HG02763 (cell line): Measurements from ENCODE around the gene LRRK1.
"Not testable (repeated sequence)": the region's sequence is repeated elsewhere in the genome, so short reads cannot be mapped to it uniquely, and the experiment has no call there.

Source experiments
- ATAC-seq: cut with Tn5 transposase; IDR thresholded peaks from one replicate; pipeline ENCODE4 v1.9.1; 2021; ENCODE audit warnings: mild to moderate bottlenecking, moderate library complexity; ENCODE audit not compliant: unreplicated experiment

Gene LRRK1

GRCh38 chr15:101088271-101088670, 169.1 kb downstream of the LRRK1 start:
- ATAC-seq = no peak

DNA sequence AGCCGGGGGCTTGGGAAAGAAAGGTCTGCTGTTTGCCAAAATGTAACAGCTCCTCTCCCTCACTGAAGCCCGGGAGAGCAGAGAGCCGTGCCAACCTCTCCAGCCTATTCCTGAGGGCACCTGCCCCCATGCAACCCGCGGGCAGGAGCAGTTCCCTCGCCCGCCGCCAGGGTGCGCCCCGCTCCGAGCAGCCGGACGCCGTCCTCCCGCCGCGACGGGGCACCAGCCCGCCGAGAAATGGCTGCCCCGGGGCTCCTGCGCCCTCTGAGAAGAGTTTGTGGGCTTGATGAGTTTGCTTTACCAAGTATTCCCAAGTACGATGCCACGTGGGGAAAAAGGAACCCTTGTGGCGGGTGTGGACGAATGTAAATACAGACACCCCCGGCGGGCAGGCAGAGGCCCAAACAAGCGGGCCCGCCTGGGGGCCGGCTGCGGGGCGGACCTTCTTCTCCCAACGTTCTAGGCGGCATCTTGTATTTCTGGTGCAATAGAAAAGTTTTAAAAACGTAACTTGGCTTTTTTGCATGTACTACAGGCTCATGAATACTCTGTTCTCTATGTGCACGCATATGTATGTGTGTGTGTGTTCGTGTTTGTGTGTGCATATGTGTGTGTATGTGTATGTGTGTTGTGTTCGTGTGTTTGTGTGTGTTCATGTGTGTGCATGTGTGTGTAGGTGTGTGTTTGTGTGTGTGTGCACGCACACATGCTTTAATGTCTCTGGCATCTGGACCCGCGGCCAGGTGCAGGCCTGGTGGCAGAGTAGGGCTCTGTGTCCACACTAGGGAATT, 169.8 kb downstream of the LRRK1 start:
- ATAC-seq = no peak

DNA sequence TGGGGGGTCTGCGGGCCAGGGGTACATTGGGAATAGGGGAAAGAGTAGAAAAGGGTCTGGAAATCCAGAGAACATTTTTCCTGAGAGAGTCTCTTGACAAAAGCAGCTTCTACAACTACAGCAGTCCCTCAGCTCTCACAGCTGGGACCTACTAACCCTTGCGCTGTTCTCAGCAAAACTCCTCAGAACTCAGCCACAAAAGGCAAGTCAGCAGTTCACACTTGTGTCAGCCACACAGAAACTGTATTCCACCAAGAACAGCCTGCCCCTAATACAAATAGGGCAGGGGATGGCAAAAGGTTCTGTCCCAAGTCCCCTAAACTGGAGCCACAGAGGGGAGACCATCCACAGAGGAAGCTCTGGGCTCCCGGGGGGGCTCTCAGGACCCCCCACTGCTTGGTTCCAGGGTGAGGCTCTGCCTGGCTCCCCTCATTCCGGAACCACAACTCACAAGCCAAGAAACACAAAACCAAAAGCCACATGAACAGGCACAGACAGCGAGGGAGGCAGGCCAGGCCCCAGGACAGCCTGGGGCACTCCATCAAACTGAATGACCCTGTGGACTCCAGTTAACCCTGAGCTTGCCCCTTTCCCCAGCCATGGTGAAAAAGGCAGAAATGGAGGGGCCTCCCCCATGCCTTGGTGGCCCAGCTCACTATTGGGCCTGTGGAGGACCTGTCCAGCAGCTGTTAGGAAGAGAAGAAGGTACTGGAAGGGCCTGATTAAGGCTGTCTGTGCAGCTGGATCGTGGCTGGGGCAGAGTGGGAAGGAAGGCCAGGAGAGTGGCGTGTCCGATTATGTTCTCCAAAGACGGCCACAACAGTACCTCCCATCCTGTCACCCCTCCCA, 170.6 kb downstream of the LRRK1 start:
- no peak for ATAC-seq

DNA sequence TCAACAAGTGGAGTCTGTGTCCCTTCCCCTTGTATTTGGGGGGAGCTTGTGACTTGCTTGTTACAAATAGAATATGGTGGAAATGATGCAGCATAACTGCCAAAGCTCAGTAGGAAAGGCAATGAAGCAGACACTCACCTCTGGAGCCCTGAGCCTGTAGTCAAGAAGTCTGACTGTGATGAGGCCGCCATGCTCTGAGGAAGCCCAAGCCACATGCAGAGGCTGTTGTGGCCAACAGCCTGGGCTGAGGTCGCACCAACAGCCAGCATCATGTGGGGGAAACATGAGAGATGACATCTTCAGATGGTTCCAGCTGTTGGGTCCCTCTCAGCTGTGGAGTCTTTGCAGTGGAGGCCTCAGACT, 171.3 kb downstream of the LRRK1 start:
- no peak for ATAC-seq

- no peak for ATAC-seq
Observed at GRCh38 chr15:101091080-101092017, 172.2 kb downstream of the LRRK1 start.

DNA sequence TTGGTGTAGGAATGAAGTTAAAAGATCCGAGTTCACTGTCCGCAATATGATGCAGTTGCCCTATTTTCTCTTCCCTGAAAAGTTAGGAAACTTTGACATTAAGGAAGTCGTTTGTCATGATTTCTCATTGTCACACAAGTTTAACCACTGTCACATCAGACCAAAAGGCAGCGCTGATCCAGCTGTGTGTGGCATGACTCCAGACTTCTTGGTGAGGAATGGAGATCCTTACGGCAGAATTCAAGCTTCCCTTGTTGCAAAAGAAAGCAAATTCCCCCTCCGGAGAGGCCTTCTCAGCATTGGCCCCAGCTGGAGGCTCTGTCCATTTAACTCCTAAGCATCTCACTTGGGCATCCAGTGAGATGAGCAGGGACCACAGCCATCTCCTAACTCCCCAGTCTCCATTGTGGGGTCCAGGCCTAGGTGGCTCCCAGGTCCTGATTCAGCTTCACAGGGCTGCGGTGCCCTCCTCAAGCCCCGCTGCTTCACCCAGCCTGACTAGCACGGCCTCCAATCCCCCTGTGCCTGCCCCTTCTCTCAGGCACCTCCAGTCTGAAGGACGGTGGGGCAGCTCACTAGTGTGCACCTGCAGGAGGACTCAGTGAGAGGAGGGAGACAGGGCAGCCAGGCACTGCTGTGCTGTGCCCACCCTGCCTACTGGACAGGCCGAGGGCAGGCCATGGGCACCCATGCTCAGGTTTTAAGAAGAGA, 173.2 kb downstream of the LRRK1 start:
- no peak for ATAC-seq

DNA sequence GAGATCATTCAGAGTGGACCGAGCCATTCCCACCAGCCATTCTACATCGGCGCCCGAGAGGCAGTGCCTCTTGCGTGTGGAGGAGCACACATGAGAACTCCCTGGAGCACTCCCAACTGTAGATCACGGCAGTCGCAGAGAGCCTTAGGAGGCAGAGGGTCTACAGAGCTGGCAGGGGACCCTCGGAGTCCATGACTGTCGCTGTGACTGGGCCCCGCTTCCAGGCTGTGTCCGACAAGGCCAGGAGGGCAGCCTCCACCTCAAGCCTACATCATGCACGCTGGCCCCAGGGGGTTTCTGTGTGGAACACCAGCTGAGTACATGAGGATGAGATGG, 173.7 kb downstream of the LRRK1 start:
- no peak for ATAC-seq

- ATAC-seq = no peak
Observed at GRCh38 chr15:101093958-101094357, 174.8 kb downstream of the LRRK1 start.

DNA sequence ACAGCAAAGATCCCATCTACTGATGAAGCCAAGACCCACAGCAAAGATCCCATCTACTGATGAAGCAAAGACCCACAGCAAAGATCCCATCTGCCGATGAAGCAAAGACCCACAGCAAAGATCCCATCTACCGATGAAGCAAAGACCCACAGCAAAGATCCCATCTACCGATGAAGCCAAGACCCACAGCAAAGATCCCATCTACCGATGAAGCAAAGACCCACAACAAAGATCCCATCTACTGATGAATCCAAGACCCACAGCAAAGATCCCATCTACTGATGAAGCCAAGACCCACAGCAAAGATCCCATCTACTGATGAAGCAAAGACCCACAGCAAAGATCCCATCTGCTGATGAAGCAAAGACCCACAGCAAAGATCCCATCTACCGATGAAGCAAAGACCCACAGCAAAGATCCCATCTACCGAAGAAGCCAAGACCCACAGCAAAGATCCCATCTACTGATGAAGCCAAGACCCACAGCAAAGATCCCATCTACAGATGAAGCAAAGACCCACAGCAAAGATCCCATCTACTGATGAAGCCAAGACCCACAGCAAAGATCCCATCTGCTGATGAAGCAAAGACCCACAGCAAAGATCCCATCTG, 176.7 kb downstream of the LRRK1 start:
- not testable (repeated sequence) for ATAC-seq

- ATAC-seq = no peak
Observed at GRCh38 chr15:101097111-101097510, 178.0 kb downstream of the LRRK1 start.

- ATAC-seq = no peak
Observed at GRCh38 chr15:101099183-101099582, 180.0 kb downstream of the LRRK1 start.

- ATAC-seq = no peak
Observed at GRCh38 chr15:101100118-101100517, 181.0 kb downstream of the LRRK1 start.

GRCh38 chr15:101100593-101101442, 181.7 kb downstream of the LRRK1 start:
- ATAC-seq = no peak

- no peak for ATAC-seq
Observed at GRCh38 chr15:101101676-101102075, 182.5 kb downstream of the LRRK1 start.

DNA sequence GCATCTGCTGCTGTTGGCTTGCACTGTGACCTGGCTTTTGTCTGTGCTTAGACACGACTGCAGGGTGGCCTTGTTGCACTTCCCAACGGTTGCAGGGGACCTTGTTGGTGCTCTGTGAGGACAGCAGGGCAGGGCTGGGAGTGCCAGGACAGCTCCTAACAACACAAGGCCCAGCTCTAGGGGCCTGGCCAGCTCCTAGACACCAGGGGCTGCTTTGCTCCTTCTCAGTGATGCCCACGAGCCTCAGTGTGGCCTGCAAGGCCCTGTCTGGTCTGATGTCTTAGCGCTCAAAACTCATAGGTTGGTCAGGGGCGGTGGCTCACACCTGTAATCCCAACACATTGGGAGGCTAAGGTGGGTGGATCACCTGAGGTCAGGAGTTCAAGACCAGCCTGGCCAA, 183.6 kb downstream of the LRRK1 start:
- ATAC-seq = no peak

DNA sequence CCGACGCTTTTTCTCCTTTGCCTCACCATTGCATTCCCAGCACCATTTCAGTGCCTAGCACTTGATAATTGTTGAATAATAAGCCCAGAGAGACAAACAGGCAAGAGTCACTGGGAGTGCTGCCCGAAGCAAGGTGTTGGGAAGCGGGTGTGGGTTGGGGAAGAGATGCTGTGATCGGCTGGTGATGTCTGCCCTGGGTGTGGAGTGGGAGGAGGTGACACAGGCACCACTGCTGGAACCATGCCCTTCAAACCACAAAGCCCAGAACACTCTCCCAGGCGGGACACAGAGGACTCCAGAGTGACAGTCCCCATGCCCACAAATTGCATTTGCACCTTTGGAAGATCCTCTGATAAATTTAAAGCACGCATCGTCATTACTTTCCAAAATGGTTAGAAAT, 184.4 kb downstream of the LRRK1 start:
- no peak for ATAC-seq

- ATAC-seq = no peak
Observed at GRCh38 chr15:101104141-101104540, 185.0 kb downstream of the LRRK1 start.

GRCh38 chr15:101105059-101105891, 186.1 kb downstream of the LRRK1 start:
- no peak for ATAC-seq
